ENCODE data around the gene DQX1.

GRCh38 chr2:74498500-74499266, 27.3 kb downstream of the DQX1 start:
- TF ChIP-seq CTCF (IDR thresholded peaks at IDR 0.05) (no peak), USF2 (CRISPR knock-in tag; IDR thresholded peaks at IDR 0.05) (no peak; the same call in 1 of the 2 replicates), NR2C2 (CRISPR knock-in tag; IDR thresholded peaks at IDR 0.05) (no peak), CREB1 (CRISPR knock-in tag; IDR thresholded peaks at IDR 0.05) (no peak), PREB (CRISPR knock-in tag; IDR thresholded peaks at IDR 0.05; ENCODE audit: borderline replicate concordance) (no peak), E2F4 (CRISPR knock-in tag; IDR thresholded peaks at IDR 0.05; ENCODE audit: borderline replicate concordance, low read depth) (no peak), NFYB (CRISPR knock-in tag; conservative IDR thresholded peaks at IDR 0.05; ENCODE audit: low read depth) (no peak), FOXK1 (CRISPR knock-in tag; IDR thresholded peaks at IDR 0.05) (0 out of 2 replicates have a peak, but pooled peaks have one; percentile 33), NR1H2 (CRISPR knock-in tag; IDR thresholded peaks at IDR 0.05) (no peak), ZNF423 (CRISPR knock-in tag; IDR thresholded peaks at IDR 0.05) (no peak), ZNF232 (CRISPR knock-in tag; IDR thresholded peaks at IDR 0.05) (no peak), SMAD3 (CRISPR knock-in tag; IDR thresholded peaks at IDR 0.05; ENCODE audit: borderline replicate concordance) (0 out of 2 replicates have a peak, but pooled peaks have one; percentile 49)

All from WTC11 (cell line).